Measurements from ENCODE around the gene RAD9A.
A peak's percentile ranks its signal among the peaks of the same experiment; 100 is the strongest.

RAD9A gene

GRCh38 chr11:67364783-67365722 is 26.7 kb upstream of the RAD9A start:
- TF ChIP-seq, protein P1, sequence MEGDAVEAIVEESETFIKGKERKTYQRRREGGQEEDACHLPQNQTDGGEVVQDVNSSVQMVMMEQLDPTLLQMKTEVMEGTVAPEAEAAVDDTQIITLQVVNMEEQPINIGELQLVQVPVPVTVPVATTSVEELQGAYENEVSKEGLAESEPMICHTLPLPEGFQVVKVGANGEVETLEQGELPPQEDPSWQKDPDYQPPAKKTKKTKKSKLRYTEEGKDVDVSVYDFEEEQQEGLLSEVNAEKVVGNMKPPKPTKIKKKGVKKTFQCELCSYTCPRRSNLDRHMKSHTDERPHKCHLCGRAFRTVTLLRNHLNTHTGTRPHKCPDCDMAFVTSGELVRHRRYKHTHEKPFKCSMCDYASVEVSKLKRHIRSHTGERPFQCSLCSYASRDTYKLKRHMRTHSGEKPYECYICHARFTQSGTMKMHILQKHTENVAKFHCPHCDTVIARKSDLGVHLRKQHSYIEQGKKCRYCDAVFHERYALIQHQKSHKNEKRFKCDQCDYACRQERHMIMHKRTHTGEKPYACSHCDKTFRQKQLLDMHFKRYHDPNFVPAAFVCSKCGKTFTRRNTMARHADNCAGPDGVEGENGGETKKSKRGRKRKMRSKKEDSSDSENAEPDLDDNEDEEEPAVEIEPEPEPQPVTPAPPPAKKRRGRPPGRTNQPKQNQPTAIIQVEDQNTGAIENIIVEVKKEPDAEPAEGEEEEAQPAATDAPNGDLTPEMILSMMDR (IDR thresholded peaks at IDR 0.05; ENCODE audit: extremely low read depth, missing control alignments) = no peak
- DNase-seq (ENCODE audit: low spot score) = no peak

DNA sequence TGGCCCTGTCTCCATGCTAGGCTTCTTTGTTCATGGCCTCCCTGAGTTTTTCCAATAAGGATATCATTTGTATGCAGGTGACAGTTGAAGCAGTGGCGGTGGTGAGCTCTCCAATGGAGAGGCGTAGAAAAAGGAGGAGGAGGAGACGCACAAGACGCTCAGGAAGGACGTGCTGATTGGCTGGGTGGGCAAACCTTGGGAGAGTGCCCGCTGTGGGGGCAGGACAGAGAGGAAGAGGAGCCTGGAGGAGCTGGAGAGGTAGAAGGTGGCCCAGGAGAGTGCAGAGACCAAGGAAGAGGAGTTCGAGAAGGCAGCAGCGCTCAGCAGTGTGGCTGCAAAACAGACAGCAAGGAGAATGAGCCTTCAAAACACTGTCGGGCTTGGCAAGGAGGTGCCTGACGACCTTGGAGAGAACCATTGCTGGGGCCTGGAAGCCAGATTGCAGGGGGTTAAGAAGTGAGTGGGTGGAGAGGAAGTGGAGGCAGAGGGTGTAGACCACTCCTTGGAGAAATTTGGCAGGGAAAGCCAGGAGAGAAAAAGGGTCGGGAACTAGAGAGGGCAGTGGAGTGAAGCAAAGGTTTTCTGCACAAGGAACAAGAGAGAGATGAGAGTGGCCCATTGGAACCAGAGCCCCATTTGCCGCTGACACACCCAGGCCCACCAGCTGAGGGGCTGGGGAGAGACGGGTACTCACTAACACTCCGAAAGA is 25.9 kb upstream of the RAD9A start:
- DNase-seq (ENCODE audit: low spot score) = no peak
- TF ChIP-seq, protein P1 (IDR thresholded peaks at IDR 0.05; ENCODE audit: extremely low read depth, missing control alignments) = no peak

GRCh38 chr11:67366546-67366945 is 25.2 kb upstream of the RAD9A start:
- TF ChIP-seq, protein P1 (IDR thresholded peaks at IDR 0.05; ENCODE audit: extremely low read depth, missing control alignments) = no peak
- no peak for DNase-seq (ENCODE audit: low spot score)

DNA sequence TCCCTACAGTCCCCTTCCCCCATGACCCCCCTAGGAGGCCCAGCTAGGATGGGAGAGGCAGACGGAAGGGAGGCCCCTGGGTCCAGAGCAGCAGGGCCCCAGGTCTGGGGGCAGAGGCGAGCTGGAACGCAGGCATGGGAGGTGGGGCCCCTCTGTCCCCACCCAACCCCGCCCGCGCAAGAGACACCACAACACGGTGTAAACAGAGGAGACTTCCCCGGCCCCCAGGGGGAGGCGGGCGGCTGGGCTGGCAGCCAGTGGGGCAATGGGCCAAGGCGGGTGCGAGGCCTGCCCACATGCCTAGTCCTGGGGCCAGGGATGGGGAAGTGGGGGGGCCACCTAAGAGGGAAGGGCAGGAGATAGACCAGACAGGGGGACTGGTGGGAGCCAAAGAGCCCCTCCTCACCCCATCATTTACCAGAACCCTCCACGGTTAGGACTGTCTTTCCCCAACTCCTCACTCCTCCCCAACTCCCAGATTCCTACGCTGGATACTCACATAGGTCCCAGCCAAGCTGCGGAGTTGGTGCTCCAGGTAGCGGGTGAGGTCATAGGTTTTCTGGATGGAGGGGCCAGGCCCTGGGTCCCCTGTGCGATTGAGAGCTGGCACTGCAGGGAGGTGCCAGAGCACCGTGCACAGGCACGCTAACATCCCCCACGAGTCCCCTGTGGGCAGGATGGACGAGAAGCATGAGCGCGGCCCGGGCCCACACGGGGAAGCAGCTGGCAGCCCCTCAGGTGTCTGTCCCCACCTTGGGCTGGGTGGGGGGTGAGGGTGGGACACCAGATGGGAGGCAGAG is 24.6 kb upstream of the RAD9A start:
- TF ChIP-seq, protein P1 (IDR thresholded peaks at IDR 0.05; ENCODE audit: extremely low read depth, missing control alignments) = no peak

DNA sequence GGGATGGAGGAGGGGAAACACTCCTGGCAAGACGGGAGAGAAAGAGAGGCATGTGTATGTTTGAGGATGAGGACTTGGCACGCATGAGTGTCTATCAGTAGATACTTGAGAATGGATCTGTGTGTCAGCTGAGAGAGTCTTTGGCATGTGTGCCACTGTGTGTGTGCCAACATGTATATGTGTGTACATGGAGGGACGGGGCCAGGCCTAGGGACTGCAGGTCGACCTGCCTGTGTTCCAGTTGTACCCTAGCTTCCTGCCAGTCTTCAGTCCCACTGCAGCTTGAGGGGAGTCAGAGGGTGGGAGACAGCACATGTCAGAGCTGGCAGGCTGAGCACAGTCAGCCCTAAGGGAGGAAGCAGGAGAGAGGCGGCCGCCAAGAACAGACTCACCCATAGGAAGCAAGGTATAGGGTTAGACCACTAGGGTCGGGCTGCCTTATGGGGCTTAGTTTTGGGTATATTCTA is 24.0 kb upstream of the RAD9A start:
- no peak for DNase-seq (ENCODE audit: low spot score)
- TF ChIP-seq, protein P1 (IDR thresholded peaks at IDR 0.05; ENCODE audit: extremely low read depth, missing control alignments) = no peak

More for the DNA sequence above, 24.6 kb upstream of the RAD9A start:
- DNase-seq (ENCODE audit: low spot score) = no peak

DNA sequence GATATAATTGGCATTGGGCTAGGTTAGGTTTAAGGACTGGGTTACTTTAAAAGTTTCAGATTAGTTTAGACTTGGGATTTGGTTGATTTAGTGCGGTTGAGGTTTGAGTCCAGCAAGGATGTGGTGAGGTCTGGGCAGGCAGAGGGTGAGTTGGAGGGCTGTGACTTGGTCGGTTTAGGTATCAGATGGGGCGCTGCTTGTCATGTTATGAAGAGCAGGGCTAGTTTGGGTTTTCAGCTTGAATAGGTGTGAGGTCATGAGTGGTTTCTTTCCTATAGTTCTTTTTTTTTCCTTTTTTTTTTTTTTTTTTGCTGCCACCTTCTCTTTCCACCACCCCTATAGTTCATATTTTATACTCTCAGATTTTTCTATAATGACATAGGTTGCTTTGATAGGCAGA is 23.2 kb upstream of the RAD9A start:
- TF ChIP-seq, protein P1 (IDR thresholded peaks at IDR 0.05; ENCODE audit: extremely low read depth, missing control alignments) = no peak

More for the DNA sequence above, 23.2 kb upstream of the RAD9A start:
- DNase-seq (ENCODE audit: low spot score) = peak; percentile 58

Measured in GM20000 (cell line).